Activated CD8-positive, alpha-beta memory T cell treated with anti-CD3 and anti-CD28 coated beads, Interleukin-2, amount 10 ng/mL, durations not matched to agents 7 days and 5 days (primary cell): ENCODE results near the gene DPM2. TPM values are rescaled to one million over a fixed set of nuclear protein-coding genes. Genes with fewer than 3 reads are reported as not detected.
A peak's percentile ranks its signal among the peaks of the same experiment; 100 is the strongest.

Experiments
- ATAC-seq: fragments of 150-1000 bp; cut with Tn5 transposase; one replicate; pipeline ENCODE4 v1.10.0; 2021; ENCODE audit warnings: moderate library complexity
- CTCF ChIA-PET: fragments of 350-600 bp; sonication (Branson Sonifier 250); formaldehyde crosslinking; loops from one replicate; lab custom pipeline; 2021; ENCODE audit warnings: antibody characterized with exemption; lab: Charles Lee
- DNase-seq: peaks from one replicate; pipeline ENCODE4 v3.0.0-alpha.2; 2020
- H3K27ac Mint-ChIP-seq: one replicate; pipeline ENCODE4 v1.8.0; 2021; ENCODE audit warnings: mild to moderate bottlenecking, mixed read lengths
- H3K27me3 Mint-ChIP-seq: one replicate; pipeline ENCODE4 v1.8.0; 2021; ENCODE audit warnings: mixed read lengths
- H3K36me3 Mint-ChIP-seq: one replicate; pipeline ENCODE4 v1.8.0; 2021; ENCODE audit warnings: mild to moderate bottlenecking, mixed read lengths
- H3K4me1 Mint-ChIP-seq: one replicate; pipeline ENCODE4 v1.8.0; 2021; ENCODE audit warnings: mixed read lengths
- H3K4me3 Mint-ChIP-seq: one replicate; pipeline ENCODE4 v1.8.0; 2021; ENCODE audit warnings: mild to moderate bottlenecking, moderate library complexity, mixed read lengths
- H3K9me3 Mint-ChIP-seq: one replicate; pipeline ENCODE4 v1.8.0; 2022; ENCODE audit warnings: low read depth, mixed read lengths
- total RNA-seq, 2 experiments: library from RNA; stranded (reverse); gene quantifications; one replicate each; pipeline ENCODE4 v1.2.3, GENCODE V29; 2021

The DPM2 gene
- total RNA-seq, 2 experiments from 2014 or later: 51.4 to 53.5 TPM

DNA sequence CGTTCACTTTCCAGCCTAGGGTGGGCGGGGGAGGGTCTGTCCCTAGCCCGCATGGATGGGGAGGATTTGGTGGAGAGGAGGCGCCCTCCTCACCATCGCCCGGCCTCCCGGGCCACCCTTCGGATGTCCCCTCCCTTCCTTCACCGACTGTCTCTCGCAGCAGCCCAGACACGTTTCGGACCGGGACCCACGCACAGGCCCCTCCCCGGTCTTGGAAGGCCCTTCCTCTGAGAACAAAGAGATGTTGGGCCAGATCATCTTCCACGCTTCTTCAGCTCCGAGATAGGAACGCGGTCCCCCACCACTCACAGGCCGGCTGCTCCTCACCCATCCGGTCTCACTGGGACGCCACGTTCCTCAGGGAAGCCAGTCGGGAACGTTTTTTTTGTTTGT lies 640 bp upstream of the DPM2 start:
- DNase-seq: no peak
- peaks cover 2% of the 10 kb centered on the region for H3K27me3 Mint-ChIP-seq
- peaks cover 36% of the 10 kb centered on the region for H3K4me1 Mint-ChIP-seq
- no peaks in the 10 kb centered on the region for H3K9me3 Mint-ChIP-seq
- H3K36me3 Mint-ChIP-seq: peaks cover 22% of the 10 kb centered on the region
- CTCF ChIA-PET: interaction anchor here (1.8 to 13.2 kb wide), 3 partner anchors 17 to 96 kb away, joined by 4 to 347 read pairs (median 13); no protein-coding TSS in a partner anchor
- H3K27ac Mint-ChIP-seq: peak overlapping the region; percentile 14
- no peak for ATAC-seq
- H3K4me3 Mint-ChIP-seq: no peak overlapping the region

DNA sequence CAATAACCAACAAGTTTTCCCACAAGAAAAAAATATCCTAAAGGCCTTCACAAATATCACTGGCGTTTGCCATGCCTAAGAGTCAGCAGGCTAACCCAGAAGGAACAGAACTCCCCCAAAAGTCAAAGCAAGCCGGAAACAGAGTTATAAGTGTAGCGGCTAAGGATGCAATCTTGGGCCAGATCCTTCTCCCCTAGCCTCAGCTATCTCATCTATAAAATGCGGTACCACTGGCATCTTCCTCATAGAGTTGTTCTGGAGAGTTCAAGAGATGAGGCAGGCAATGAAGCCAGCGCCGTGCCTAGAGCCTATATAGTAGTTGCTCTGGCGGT lies 632 bp downstream of the DPM2 start:
- H3K4me3 Mint-ChIP-seq: peak overlapping the region; percentile 87
- H3K27me3 Mint-ChIP-seq: peaks cover 2% of the 10 kb centered on the region
- H3K4me1 Mint-ChIP-seq: peaks cover 33% of the 10 kb centered on the region
- H3K27ac Mint-ChIP-seq: peak overlapping the region; percentile 88
- ATAC-seq (no peak), DNase-seq (no peak)
- peaks cover 20% of the 10 kb centered on the region for H3K36me3 Mint-ChIP-seq
- CTCF ChIA-PET: interaction anchor here (0.6 to 3.0 kb wide), 7 partner anchors 16 to 433 kb away, joined by 3 to 13 read pairs (median 4); no protein-coding TSS in a partner anchor
- H3K9me3 Mint-ChIP-seq: no peaks in the 10 kb centered on the region

DNA sequence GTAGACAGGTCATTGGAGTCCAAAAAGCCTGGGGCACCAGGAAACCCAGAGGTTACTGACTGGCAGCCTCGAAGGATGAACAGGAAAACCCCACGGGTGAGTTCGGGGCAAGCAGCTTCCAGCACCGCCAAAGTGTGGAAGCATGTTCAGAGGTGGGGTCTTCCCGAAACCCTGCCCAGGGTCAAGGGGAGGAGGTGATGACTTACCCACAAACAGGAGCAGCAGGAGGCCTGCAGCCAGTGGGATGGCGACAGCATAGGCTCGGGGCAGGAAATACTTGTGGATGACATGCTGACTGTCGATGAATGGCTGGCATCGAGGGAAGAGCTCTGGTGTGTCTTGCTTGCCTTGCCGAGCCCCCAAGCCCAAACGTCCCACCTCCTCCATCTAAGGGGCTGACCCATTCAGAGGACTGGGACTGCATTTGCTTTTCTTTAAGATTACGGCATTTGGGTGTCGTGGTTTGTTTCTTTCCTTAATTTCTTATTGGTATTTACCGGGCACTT lies 1.3 kb downstream of the DPM2 start:
- ATAC-seq: no peak
- H3K4me3 Mint-ChIP-seq: peak overlapping the region; percentile 87
- CTCF ChIA-PET: interaction anchor here (0.8 to 3.0 kb wide), 6 partner anchors 15 to 182 kb away, joined by 3 to 13 read pairs (median 4); no protein-coding TSS in a partner anchor
- H3K4me1 Mint-ChIP-seq: peaks cover 36% of the 10 kb centered on the region
- DNase-seq: no peak
- H3K27me3 Mint-ChIP-seq: peaks cover 2% of the 10 kb centered on the region
- no peaks in the 10 kb centered on the region for H3K9me3 Mint-ChIP-seq
- peaks cover 20% of the 10 kb centered on the region for H3K36me3 Mint-ChIP-seq
- peak overlapping the region; percentile 88 for H3K27ac Mint-ChIP-seq

DNA sequence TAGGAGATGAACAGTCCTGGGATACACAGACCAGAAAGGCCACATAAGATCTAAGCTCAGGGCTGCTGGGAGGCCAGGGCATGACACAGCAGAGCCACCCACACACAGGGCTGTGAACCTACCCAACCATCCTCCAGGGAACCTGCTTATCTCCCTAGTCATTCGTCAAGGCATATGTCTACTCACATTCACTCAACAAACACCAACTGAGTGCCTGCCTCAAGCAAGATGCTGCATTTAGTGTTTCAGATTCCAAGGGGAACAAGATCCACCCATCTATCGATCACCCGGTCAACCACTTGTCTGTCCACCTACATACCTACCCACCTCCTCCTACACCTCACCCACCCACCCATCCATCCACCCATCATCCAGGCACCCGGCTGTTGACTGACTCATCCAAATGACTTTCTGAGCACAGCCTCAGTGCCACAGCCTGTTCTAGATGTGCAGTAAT lies 1.9 kb downstream of the DPM2 start:
- Mint-ChIP-seq H3K4me1 (peaks cover 42% of the 10 kb centered on the region), H3K4me3 (peak overlapping the region; percentile 87), H3K36me3 (peaks cover 20% of the 10 kb centered on the region), H3K9me3 (no peaks in the 10 kb centered on the region), H3K27me3 (peaks cover 2% of the 10 kb centered on the region), H3K27ac (peak overlapping the region; percentile 22)
- CTCF ChIA-PET: interaction anchor here (1.1 to 3.0 kb wide), 5 partner anchors 8 to 157 kb away, joined by 3 to 13 read pairs (median 4); partner anchors contain the start of gene SH2D3C
- DNase-seq (no peak), ATAC-seq (no peak)

DNA sequence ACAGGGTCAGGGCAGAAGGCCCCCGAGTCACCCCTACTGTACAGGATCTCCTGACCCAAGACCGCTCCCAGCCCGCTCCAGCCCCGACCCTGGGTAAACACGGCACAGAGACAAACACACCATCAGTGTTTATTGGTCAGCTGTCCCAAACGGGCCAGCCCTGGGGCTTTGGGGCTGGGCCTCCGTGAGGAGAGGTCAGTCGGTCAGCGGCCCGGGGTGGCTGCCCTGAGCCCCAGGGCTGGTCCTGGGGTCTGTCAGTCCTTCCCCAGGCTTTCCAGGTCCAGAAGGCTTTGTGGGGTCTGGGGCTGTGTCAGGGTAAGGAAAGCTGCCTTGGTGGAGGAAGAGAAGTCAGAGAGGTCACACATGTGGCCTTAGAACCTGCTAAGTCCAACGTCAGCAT lies 2.7 kb downstream of the DPM2 start:
- no peak overlapping the region for H3K4me3 Mint-ChIP-seq
- DNase-seq: no peak

DNA sequence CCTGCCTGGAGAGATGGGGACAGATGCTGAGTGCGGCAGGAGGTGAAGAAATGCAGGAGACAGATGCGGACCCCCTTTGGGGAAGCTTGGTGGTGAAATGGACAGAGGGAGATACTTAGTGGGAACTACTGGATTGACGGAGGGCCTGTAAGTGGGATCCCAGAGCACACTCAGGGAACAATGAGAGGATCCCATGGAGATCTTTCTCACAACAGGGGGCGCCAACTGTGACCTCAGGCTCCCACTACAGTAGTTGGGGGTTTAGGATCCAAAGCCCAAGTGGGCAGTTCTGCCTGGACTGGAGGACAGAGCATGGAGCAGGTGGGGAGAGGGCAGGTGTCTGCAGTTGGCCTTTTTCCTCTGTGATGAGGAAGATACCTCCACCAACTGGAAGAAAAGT lies 3.4 kb downstream of the DPM2 start:
- ATAC-seq (no peak), DNase-seq (no peak)
- Mint-ChIP-seq H3K27ac (no peak overlapping the region), H3K4me3 (no peak overlapping the region), H3K36me3 (peaks cover 20% of the 10 kb centered on the region), H3K4me1 (peaks cover 51% of the 10 kb centered on the region), H3K27me3 (peaks cover 12% of the 10 kb centered on the region), H3K9me3 (no peaks in the 10 kb centered on the region)
- CTCF ChIA-PET: interaction anchor here (0.8 to 1.7 kb wide), 3 partner anchors 8 to 100 kb away, joined by 3 to 8 read pairs (median 6); no protein-coding TSS in a partner anchor

More for the DNA sequence above, 2.7 kb downstream of the DPM2 start:
- ATAC-seq: no peak
- Mint-ChIP-seq H3K27me3 (peaks cover 5% of the 10 kb centered on the region), H3K9me3 (no peaks in the 10 kb centered on the region), H3K36me3 (peaks cover 20% of the 10 kb centered on the region), H3K4me1 (peaks cover 45% of the 10 kb centered on the region), H3K27ac (no peak overlapping the region)
- CTCF ChIA-PET: interaction anchor here (0.8 to 1.6 kb wide), 4 partner anchors 8 to 156 kb away, joined by 3 to 6 read pairs (median 4); partner anchors contain the start of gene SH2D3C

DNA sequence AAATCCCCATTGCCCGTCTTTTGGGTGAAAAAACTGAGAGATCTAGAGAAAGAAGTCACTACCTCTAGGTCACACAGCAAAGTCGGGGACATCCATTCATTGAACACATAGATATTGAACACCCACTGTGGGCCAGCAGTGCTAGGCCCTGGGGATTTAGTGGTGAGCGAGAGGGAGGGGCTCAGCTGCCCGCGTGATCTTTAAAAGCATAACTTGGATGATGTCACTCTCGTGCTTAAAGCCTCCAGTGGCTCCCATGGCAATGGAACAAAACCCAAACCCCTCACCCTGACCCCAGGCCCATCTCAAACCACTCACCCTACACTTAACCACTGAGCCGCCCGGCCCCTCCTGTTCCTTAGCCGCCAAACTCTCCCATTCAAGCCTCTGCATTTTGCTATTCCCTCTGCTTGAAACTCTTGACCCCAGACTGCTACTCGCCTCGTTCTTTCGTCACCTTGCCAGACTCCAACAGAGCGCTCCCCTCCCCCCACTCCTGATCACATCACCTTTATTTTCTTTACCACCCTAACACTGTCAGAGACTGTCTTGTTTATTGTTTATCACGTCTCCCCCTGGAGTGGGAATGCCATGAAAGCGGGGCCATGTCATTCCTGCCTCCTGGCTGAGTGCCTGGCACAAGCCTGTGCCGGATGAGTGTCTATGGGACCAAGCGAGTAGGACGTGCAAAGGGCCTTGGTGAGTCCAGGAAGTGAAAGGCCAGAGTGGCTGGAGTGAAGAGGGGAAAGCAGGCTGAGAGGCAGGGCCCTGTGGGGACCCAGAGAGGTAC lies 6.4 kb downstream of the DPM2 start:
- ATAC-seq: peak; percentile 11
- Mint-ChIP-seq H3K27ac (peak overlapping the region; percentile 64), H3K4me3 (peak overlapping the region; percentile 58), H3K36me3 (peaks cover 17% of the 10 kb centered on the region), H3K9me3 (no peaks in the 10 kb centered on the region), H3K27me3 (peaks cover 21% of the 10 kb centered on the region), H3K4me1 (peaks cover 45% of the 10 kb centered on the region)
- no peak for DNase-seq
- CTCF ChIA-PET: interaction anchor here (0.7 to 6.2 kb wide), 4 partner anchors 10 to 155 kb away, joined by 3 to 25 read pairs (median 3); no protein-coding TSS in a partner anchor

DNA sequence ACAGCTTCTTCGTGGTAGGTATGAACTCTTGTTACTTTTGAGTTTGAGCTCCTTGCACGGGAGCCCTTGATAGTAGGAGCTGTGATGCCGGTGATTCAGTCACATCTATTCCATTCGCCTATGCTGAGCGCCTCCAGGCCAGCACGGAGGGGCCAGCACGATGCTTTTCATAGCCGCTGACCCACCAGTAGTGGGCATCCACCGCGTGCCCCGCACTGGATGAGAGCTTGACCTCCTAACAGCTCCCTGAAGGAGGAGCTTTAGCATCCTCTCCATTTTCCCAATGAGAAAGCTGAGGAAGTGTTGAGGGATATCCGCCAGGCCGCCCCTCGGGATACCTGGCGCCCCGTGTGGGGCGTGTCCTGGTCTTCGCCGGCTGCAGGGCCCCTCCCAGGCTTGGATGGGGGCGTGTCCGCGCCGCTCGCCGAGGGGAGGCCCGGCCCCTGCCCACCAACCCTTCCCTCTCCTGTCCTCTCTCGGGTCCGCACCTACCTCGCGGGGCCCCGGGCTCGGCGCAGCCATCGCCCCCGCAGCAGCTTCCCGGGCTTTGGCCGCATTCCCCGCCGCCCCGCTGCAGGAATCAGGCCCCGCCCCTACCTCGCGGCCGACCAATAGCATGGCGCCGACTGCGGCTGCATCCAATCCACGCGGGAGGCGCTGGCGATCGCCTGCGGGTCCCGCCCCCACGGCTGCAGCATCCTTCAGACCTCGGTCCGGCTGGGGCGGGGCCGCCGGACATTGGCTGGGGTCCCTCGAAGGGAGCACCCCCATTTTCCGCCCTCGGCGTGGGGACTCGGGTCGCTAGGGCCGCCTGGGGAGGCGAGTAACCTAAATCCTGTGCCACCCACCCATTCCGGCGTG lies 7.2 kb downstream of the DPM2 start, which contains the start of gene PIP5KL1:
TSS of gene PIP5KL1 (minus strand) at position 547 of the 861 bp plus-strand sequence. CDS start at position 522, 25 bp downstream.
- H3K4me1 Mint-ChIP-seq: peaks cover 37% of the 10 kb centered on the region
- H3K4me3 Mint-ChIP-seq: peak within 1 kb of the TSS; percentile 58
- ATAC-seq (peak; percentile 86), DNase-seq (peak; percentile 80)
- peaks cover 30% of the 10 kb centered on the region for H3K27me3 Mint-ChIP-seq
- H3K36me3 Mint-ChIP-seq: peaks cover 11% of the 10 kb centered on the region
- H3K9me3 Mint-ChIP-seq: no peaks in the 10 kb centered on the region
- CTCF ChIA-PET: interaction anchor here (0.6 to 6.2 kb wide), 8 partner anchors 9 to 196 kb away, joined by 3 to 25 read pairs (median 4); partner anchors contain the start of gene TOR2A
- H3K27ac Mint-ChIP-seq: peak within 1 kb of the TSS; percentile 64

DNA sequence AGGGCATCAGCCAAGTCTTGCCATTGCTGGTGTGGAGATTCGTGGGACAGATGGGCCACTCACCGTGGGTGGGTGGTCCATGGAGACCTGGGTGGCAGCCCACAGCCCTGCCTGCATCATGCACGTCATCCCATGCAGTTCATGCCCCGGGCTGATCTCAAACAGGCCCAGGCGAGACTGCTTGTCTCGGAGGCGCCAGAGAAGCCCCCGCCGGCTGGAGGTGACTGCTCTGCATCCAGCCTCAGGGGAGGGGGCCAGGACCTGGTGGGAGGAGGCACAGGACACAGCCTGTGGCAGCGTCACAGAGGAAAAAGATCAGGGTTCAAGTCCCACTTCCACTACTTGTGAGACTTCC lies 8.1 kb downstream of the DPM2 start:
- Mint-ChIP-seq H3K27ac (no peak overlapping the region), H3K4me3 (peak overlapping the region; percentile 58), H3K4me1 (peaks cover 33% of the 10 kb centered on the region), H3K9me3 (no peaks in the 10 kb centered on the region), H3K36me3 (peaks cover 9% of the 10 kb centered on the region), H3K27me3 (peaks cover 35% of the 10 kb centered on the region)
- no peak for DNase-seq
- CTCF ChIA-PET: interaction anchor here (0.6 to 6.2 kb wide), 6 partner anchors 8 to 188 kb away, joined by 3 to 25 read pairs (median 6); no protein-coding TSS in a partner anchor
- no peak for ATAC-seq

DNA sequence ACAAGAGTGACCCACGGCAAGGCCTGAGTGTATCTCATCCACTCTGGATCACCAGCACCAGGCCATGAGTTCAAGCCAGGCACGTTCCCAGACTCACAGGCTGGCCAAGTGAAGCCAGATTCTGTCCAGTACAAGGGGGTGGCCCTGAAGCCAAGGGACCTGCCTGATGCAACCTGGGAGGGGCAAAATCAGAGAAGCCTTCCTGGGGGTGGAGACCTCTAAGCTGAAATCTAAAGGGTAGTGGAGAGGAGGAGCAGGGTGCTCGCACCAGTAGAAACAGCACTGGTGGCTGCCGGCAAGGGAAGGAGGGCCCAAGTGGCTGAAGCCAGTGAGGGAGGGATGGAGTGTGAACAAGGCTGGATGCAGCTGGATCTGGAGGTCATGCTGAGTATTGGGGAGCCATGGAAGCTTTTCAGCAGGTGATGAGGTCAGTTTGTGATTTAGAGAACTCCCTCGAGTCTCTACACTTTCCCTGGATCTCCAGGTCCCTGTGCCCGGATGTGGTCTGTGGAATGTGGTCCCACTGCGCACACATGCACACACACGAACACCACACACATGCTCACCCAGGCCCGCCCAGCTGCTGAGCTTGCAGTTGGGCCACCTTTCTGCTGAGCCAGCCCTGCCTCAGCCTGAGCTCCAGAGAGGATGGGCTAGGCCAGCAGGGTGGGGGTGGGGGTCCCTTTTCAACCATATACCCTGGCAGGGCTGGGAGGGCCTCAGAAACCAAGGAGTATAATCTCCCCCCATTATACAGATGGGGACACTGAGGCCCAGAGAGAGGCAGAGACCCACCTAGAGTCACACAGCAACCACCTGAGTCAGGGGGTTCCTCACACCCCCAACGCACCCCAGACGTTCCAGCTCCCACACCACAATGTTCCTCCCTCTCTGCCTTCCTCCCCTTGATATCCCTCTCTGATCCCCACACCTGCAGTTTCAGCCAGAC lies 8.7 kb downstream of the DPM2 start:
- peaks cover 35% of the 10 kb centered on the region for H3K27me3 Mint-ChIP-seq
- H3K27ac Mint-ChIP-seq: peak overlapping the region; percentile 19
- ATAC-seq (no peak), DNase-seq (no peak)
- H3K4me3 Mint-ChIP-seq: no peak overlapping the region
- CTCF ChIA-PET: interaction anchor here (1.4 to 6.2 kb wide), 3 partner anchors 12 to 189 kb away, joined by 4 to 25 read pairs (median 4); partner anchors contain the start of gene ST6GALNAC4
- H3K9me3 Mint-ChIP-seq: no peaks in the 10 kb centered on the region
- H3K4me1 Mint-ChIP-seq: peaks cover 30% of the 10 kb centered on the region
- H3K36me3 Mint-ChIP-seq: peaks cover 5% of the 10 kb centered on the region

DNA sequence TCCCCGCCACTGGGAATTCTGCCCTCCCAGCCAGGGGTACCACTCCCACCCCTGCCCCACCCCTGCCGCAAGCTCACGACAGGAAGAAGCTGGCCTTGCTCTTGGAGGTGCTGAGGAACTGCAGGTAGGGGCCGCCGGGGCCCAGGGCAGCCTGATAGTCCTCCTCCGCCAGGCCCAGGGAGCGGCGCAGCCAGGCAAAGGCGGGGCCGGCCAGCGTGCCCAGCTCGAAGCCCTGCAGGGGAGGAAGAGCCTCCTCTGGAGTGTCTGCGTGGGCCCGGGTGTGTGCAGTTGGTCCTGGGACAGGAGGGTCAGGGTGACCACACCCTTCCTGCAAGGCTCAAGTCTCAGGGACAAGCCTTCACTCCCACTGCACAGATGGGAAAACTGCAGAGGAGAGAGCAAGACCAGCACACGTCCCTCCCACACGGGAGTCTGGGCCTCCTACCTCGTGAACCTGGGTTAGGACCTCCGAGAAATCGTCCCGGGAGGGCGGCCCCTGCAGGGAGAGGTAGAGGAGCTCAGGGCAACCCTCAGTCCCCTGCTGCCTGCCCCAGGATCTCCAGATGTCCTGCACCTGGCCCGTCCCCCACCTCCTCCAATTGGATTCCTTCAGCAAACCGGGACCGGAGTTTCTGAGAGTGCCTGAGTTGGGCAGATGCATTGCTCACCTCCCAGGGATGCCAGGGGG lies 9.5 kb downstream of the DPM2 start:
- CTCF ChIA-PET: interaction anchor here (1.4 to 6.2 kb wide), 3 partner anchors 11 to 190 kb away, joined by 4 to 25 read pairs (median 4); partner anchors contain the start of gene ST6GALNAC4
- H3K36me3 Mint-ChIP-seq: peaks cover 4% of the 10 kb centered on the region
- DNase-seq (no peak), ATAC-seq (no peak)
- peaks cover 39% of the 10 kb centered on the region for H3K27me3 Mint-ChIP-seq
- H3K27ac Mint-ChIP-seq: no peak overlapping the region
- H3K4me1 Mint-ChIP-seq: peaks cover 28% of the 10 kb centered on the region
- no peak overlapping the region for H3K4me3 Mint-ChIP-seq
- no peaks in the 10 kb centered on the region for H3K9me3 Mint-ChIP-seq
